RWPE1 (cell line): Measurements from ENCODE around the gene IDI1.

Source experiments
- CTCF ChIA-PET: fragments of 350-600 bp; sonication (Branson Sonifier 250); formaldehyde crosslinking; extraction: SDS; loops from one replicate; lab custom pipeline; 2021; lab: Yijun Ruan, JAX
- POLR2A ChIA-PET: fragments of 400-600 bp; formaldehyde crosslinking; extraction: SDS; loops from one replicate; lab custom pipeline; 2020; ENCODE audit warnings: antibody characterized with exemption; ENCODE audit not compliant: low non-redundant PET; lab: Yijun Ruan, JAX
- DNase-seq: peaks from one replicate; pipeline ENCODE4 v3.0.0; 2012; ENCODE audit warnings: low spot score
- H3K27ac ChIP-seq: fragments of 450-650 bp; 2 replicates; pipeline ENCODE4 v1.5.1; 2017
- CTCF ChIP-seq: fragments of 450-650 bp; conservative IDR thresholded peaks from 2 replicates; pipeline ENCODE4 v1.5.1; 2017; ENCODE audit warnings: low read depth, mild to moderate bottlenecking

IDI1 gene

GRCh38 chr10:1056326-1057105, 7.6 kb upstream of the IDI1 start, which contains the start of gene WDR37:
Gene WDR37, plus strand, starts transcription at chr10:1056385. Its CDS starts 15,771 bp downstream, at chr10:1072156.
- ChIA-PET POLR2A (interaction anchor here (0.7 kb wide), 1 partner anchor 34 kb away, joined by 3 read pairs; no protein-coding TSS in a partner anchor), CTCF (interaction anchor here (0.6 to 0.7 kb wide), 2 partner anchors 44 to 923 kb away, joined by 3 read pairs; no protein-coding TSS in a partner anchor)
- H3K27ac ChIP-seq, result peak within 1 kb of the TSS; percentile 97
- no peak for TF ChIP-seq CTCF
- DNase-seq, result peak; percentile 85

DNA sequence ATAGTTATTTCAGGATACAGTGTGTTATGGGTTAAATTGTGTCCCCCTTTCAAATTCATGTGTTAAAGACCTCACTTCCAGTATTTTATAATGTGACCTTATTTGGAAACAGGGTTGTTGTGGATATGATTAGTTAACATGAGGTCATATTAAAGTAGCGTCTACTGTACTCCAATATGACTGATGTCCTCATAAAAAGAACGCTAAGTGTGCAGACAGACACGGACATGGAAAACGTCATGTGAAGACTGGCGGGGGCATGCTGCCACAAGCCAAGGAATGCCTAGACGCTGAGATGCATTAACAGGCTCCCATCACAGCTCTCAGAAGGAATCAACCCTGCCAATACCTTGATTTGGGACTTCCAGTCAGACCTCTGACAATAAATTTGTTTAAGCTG, 5.8 kb upstream of the IDI1 start:
- H3K27ac ChIP-seq, result peak overlapping the region; percentile 61; the same call in 1 of the 2 replicates
- POLR2A ChIA-PET, result no interaction called here

DNA sequence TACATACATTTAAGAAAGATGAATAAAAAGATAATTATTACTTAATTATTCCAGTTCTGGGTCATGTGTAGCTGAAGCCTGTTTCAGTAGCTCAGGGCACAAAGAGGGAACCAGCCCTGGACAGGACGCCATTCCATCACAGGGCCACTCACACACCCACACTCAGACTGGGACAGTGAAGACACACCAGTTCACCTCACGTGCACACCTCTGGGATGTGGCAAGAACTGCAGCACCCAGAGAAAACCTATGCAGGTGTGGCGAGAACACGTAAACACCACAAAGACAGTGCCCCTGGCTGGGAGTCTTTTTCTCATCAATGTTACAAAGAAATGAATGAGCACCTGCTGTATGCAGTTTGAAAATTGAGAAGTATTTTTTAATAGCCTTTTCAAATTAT, 1.6 kb upstream of the IDI1 start:
- DNase-seq, result peak; percentile 47
- TF ChIP-seq CTCF, result no peak
- CTCF ChIA-PET, result interaction anchor here (0.7 to 0.9 kb wide), 2 partner anchors 10 to 51 kb away, joined by 3 to 6 read pairs; no protein-coding TSS in a partner anchor
- POLR2A ChIA-PET, result no interaction called here
- peak overlapping the region; percentile 73 for H3K27ac ChIP-seq

More for the DNA sequence above, 5.8 kb upstream of the IDI1 start:
- DNase-seq, result peak; percentile 60
- CTCF ChIA-PET, result interaction anchor here (0.8 kb wide), 1 partner anchor 55 kb away, joined by 3 read pairs; no protein-coding TSS in a partner anchor
- no peak for TF ChIP-seq CTCF

DNA sequence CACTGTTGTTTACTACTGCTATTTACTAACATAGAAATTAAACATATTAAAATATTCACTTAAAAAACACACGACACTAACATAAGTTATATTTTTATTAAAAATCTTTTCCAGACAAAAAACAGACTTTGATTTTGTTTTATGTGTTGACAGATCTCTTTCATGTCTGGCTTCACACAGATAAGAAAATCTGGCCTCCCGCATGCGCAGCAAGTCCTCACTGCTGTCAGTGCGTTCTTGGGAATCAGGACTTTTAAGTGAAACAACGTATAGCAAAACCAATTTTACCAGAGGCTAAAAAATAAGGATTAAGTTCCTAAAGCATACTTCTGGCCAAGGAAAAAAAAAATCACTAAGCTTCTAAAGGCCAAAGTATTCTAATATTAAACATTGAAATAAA, 1.2 kb upstream of the IDI1 start:
- TF ChIP-seq CTCF, result no peak
- POLR2A ChIA-PET, result interaction anchor here (0.7 to 1.2 kb wide), 2 partner anchors 8 to 118 kb away, joined by 3 read pairs; partner anchors contain the start of gene LARP4B
- peak overlapping the region; percentile 97 for H3K27ac ChIP-seq
- DNase-seq, result no peak
- CTCF ChIA-PET, result interaction anchor here (0.7 kb wide), 1 partner anchor 50 kb away, joined by 6 read pairs; no protein-coding TSS in a partner anchor

- no peak for DNase-seq
- peak overlapping the region; percentile 97 for H3K27ac ChIP-seq
- ChIA-PET CTCF (no interaction called here), POLR2A (interaction anchor here (0.5 to 1.2 kb wide), 6 partner anchors 9 to 118 kb away, joined by 3 to 6 read pairs (median 3); partner anchors contain the start of genes GTPBP4 and LARP4B)
- no peak for TF ChIP-seq CTCF
Measured at GRCh38 chr10:1049425-1049958, 573 bp upstream of the IDI1 start.

GRCh38 chr10:1048349-1048731, 579 bp downstream of the IDI1 start:
- POLR2A ChIA-PET, result interaction anchor here (0.6 kb wide), 1 partner anchor 168 kb away, joined by 5 read pairs; no protein-coding TSS in a partner anchor
- no peak for TF ChIP-seq CTCF
- H3K27ac ChIP-seq, result peak overlapping the region; percentile 97
- CTCF ChIA-PET, result no interaction called here
- DNase-seq, result no peak
